K562 (cell line): ENCODE results near the gene CDRT4. TPM values are rescaled to one million over a fixed set of nuclear protein-coding genes. Genes with fewer than 3 reads are reported as not detected.

Experiments
- ATAC-seq: fragments of 200-7000 bp; cut with Tn5 transposase; 3 replicates; pipeline ENCODE4 v1.9.1; 2020; ENCODE audit warnings: moderate library complexity
- BruUV-seq: library from RNA; stranded (reverse); fragments of 400-500 nt; replicated peaks from 2 replicates; lab custom pipeline; 2021; lab: Mats Ljungman, UMichigan
- CTCF ChIA-PET: fragments of 300-600 bp; formaldehyde crosslinking; extraction: SDS; loops from one replicate; lab custom pipeline; 2021; ENCODE audit warnings: low intra/inter-chr PET ratio; lab: Yijun Ruan, JAX
- POLR2A ChIA-PET: fragments of 300-600, 350-650 bp; sonication (Branson Sonifier 250); formaldehyde crosslinking; extraction: SDS; loops from one replicate; lab custom pipeline; 2021; ENCODE audit warnings: antibody characterized with exemption, inconsistent platforms; lab: Yijun Ruan, JAX
- DNase-seq, 4 experiments: peaks; one replicate each; pipeline versions ENCODE4 v3.0.0 to v3.0.0-alpha.2; 2011 to 2018; ENCODE audit warnings: low spot score in 3 of 4, mixed read lengths in 3 of 4; ENCODE audit errors: extremely low read depth in 1 of 4
- FAIRE-seq: peaks from 2 replicates; lab custom pipeline; 2011; peaks lifted over from hg19 to GRCh38; lab: Jason Lieb, UNC
- H2AFZ ChIP-seq: 2 replicates; pipeline ENCODE4 v1.6.0; 2011; ENCODE audit warnings: low read depth, low read length, control low read depth, inconsistent platforms
- H3K27ac ChIP-seq: fragments of 200-600 bp; 3 replicates; pipeline ENCODE4 v1.8.0; 2011; ENCODE audit warnings: low read depth, mild to moderate bottlenecking, control low read depth, inconsistent platforms, low read length, moderate library complexity, mixed read lengths; ENCODE audit errors: extremely low read depth
- H3K27me3 ChIP-seq, 2 experiments: fragments of 300-600 bp in 1 of 2; 2 replicates in 1 of 2; 3 replicates in 1 of 2; pipeline versions ENCODE4 v1.6.0 to v1.8.0; 2011; ENCODE audit warnings: inconsistent platforms in 2 of 2, low read length in 2 of 2, mild to moderate bottlenecking in 1 of 2, mixed read lengths in 1 of 2, moderate library complexity in 1 of 2; ENCODE audit not compliant: control insufficient read depth in 2 of 2, insufficient read depth in 2 of 2
- H3K36me3 ChIP-seq: fragments of 300-600 bp; 3 replicates; pipeline ENCODE4 v1.8.0; 2011; ENCODE audit warnings: mild to moderate bottlenecking, low read length, inconsistent platforms; ENCODE audit not compliant: control insufficient read depth, insufficient read depth
- H3K4me1 ChIP-seq, 2 experiments: fragments of 200-600 bp in 1 of 2; replicated peaks in 1 of 2; 2 replicates in 1 of 2; 3 replicates in 1 of 2; pipeline versions ENCODE4 v1.5.1 to v1.8.0; 2011; ENCODE audit warnings: inconsistent platforms in 2 of 2, low read length in 2 of 2, mild to moderate bottlenecking in 1 of 2, mixed read lengths in 1 of 2, moderate library complexity in 1 of 2; ENCODE audit not compliant: control insufficient read depth in 2 of 2, insufficient read depth in 2 of 2
- H3K4me2 ChIP-seq: 2 replicates; pipeline ENCODE4 v1.6.1; 2011; ENCODE audit warnings: low read length, control low read depth, inconsistent platforms, mixed read lengths; ENCODE audit not compliant: insufficient read depth
- H3K4me3 ChIP-seq: fragments of 200-600 bp; sonication (generic), shearing (Covaris generic); 2 replicates; pipeline ENCODE4 v1.5.1; 2016; ENCODE audit warnings: control low read depth, inconsistent platforms
- H3K79me2 ChIP-seq: fragments of 200-600 bp; 3 replicates; pipeline ENCODE4 v1.8.0; 2011; ENCODE audit warnings: low read length, inconsistent platforms; ENCODE audit not compliant: control insufficient read depth, insufficient read depth
- H3K9ac ChIP-seq, 2 experiments: 2 replicates each; pipeline versions ENCODE4 v1.6.0 to v1.6.1; 2011; ENCODE audit warnings: low read depth in 2 of 2, low read length in 2 of 2, control low read depth in 1 of 2, inconsistent platforms in 1 of 2, mild to moderate bottlenecking in 1 of 2, mixed read lengths in 1 of 2; ENCODE audit not compliant: insufficient read depth in 1 of 2
- H3K9me1 ChIP-seq: one replicate; pipeline ENCODE4 v1.6.0; 2011; ENCODE audit warnings: inconsistent platforms, mild to moderate bottlenecking, low read length, moderate library complexity; ENCODE audit not compliant: control insufficient read depth, insufficient read depth
- H3K9me3 ChIP-seq: replicated peaks from 2 replicates; pipeline ENCODE4 v1.5.1; 2011; ENCODE audit warnings: low read depth, low read length, inconsistent platforms; ENCODE audit not compliant: control insufficient read depth, insufficient read depth
- H4K20me1 ChIP-seq: replicated peaks from 2 replicates; pipeline ENCODE4 v1.6.1; 2011; ENCODE audit warnings: low read length, inconsistent platforms, mixed read lengths; ENCODE audit not compliant: control insufficient read depth, insufficient read depth
- ATF3 ChIP-seq, 2 experiments: fragments of 450-650 bp in 1 of 2; sonication (generic) in 1 of 2; formaldehyde crosslinking in 1 of 2; IDR thresholded peaks in 1 of 2; conservative IDR thresholded peaks in 1 of 2; 2 replicates each; pipeline versions ENCODE4 v1.6.1 to v1.8.1; 2016 to 2023; ENCODE audit warnings: mild to moderate bottlenecking in 2 of 2, moderate library complexity in 2 of 2, inconsistent platforms in 1 of 2, missing genetic modification reagents in 1 of 2
- CHCHD3 ChIP-seq: fragments of 250-450 bp; sonication (Bioruptor Pico); IDR thresholded peaks from 2 replicates; pipeline ENCODE4 v2.1.2; 2022; ENCODE audit warnings: mild to moderate bottlenecking
- PBX2 ChIP-seq, 2 experiments: IDR thresholded peaks in 1 of 2; conservative IDR thresholded peaks in 1 of 2; 2 replicates each; pipeline ENCODE4 v1.6.1; 2016; ENCODE audit warnings: low read depth in 2 of 2, mild to moderate bottlenecking in 1 of 2, missing compliant biosample characterization in 1 of 2, missing genetic modification characterization in 1 of 2, moderate library complexity in 1 of 2
- RERE ChIP-seq: sonication (generic); formaldehyde crosslinking; IDR thresholded peaks from 2 replicates; pipeline ENCODE4 v1.8.0; 2023; ENCODE audit warnings: missing genetic modification reagents, mild to moderate bottlenecking, borderline replicate concordance
- TCF7 ChIP-seq: sonication (generic); IDR thresholded peaks from 2 replicates; pipeline ENCODE4 v1.6.1; 2016; ENCODE audit warnings: antibody characterized with exemption, borderline replicate concordance
- WGBS: fragments of 100-300 bp; shearing (Covaris generic); methylation state at CpG from one replicate; pipeline ENCODE4 v1.1.6; 2016; ENCODE audit warnings: low coverage, mixed read lengths; ENCODE audit not compliant: insufficient coverage; ENCODE audit errors: missing lambda C conversion rate; 5-methylcytosine and 5-hydroxymethylcytosine counted together
- in situ Hi-C: fragments of 300-500 bp; cut with MboI; formaldehyde crosslinking; loops from 4 replicates; pipeline ENCODE4 v1.15.0; 2018; ENCODE audit warnings: inconsistent platforms, mixed read lengths
- intact Hi-C: fragments of 100-400 bp; cut with micrococcal nuclease; formaldehyde crosslinking; loops from 2 replicates; pipeline ENCODE4 v1.14.2; 2022
- polyA plus RNA-seq, 8 experiments: library from polyadenylated mRNA; depleted of rRNA in 4 of 8; stranded (reverse) in 5 of 8; unstranded in 3 of 8; fragments of >200 nt; fragmentation: Nextera tagmentation in 2 of 8; fragmentation: Illumina TruSeq in 1 of 8; extraction: Ambion mirVana in 2 of 8; extraction: Trizol in 1 of 8; gene quantifications; 2 replicates each; pipeline versions ENCODE4 v1.2.1 to v1.2.3, GENCODE V29; 2011 to 2014; ENCODE audit warnings: inconsistent platforms in 1 of 8, missing spikeins in 1 of 8
- total RNA-seq, 7 experiments: library from RNA; depleted of rRNA in 6 of 7; stranded (reverse); fragments of >200 nt in 6 of 7; fragmentation: Illumina TruSeq in 2 of 7; extraction: Trizol in 2 of 7; gene quantifications; 2 replicates each; pipeline versions ENCODE4 v1.2.1 to v1.2.3, GENCODE V29; 2011 to 2021; ENCODE audit warnings: low replicate concordance in 1 of 7
- TF ChIP-seq, protein P1 (sequence below): fragments of 450-650 bp; IDR thresholded peaks from 2 replicates; pipeline ENCODE4 v1.6.1; 2016; ENCODE audit warnings: low read depth, mild to moderate bottlenecking, moderate library complexity

CDRT4 gene
- total and polyA plus RNA-seq, 9 of the 15 experiments (the other 6 are each of a cell fraction or from before 2014, with no cell fraction given), result 1.7 to 6.4 (median 3.5) TPM

GRCh38 chr17:15451680-15452079 lies 15.7 kb downstream of the CDRT4 start (continued):
- TF ChIP-seq ATF3 (IDR thresholded peaks at IDR 0.05), result peak; percentile 74; the same call in 1 of the 2 replicates
- no peak for TF ChIP-seq ATF3 (CRISPR knock-in tag; conservative IDR thresholded peaks at IDR 0.05)
- no peak for TF ChIP-seq CHCHD3
- no peak for TF ChIP-seq PBX2 (CRISPR knock-in tag; IDR thresholded peaks at IDR 0.05; ENCODE audit: low read depth)
- TF ChIP-seq PBX2 (tag; conservative IDR thresholded peaks at IDR 0.05; ENCODE audit: low read depth), result peak; percentile 85

- WGBS, result 90% methylated on average over 7 of the region's 7 CpGs
- intact Hi-C loops, result loop anchor here (10.0 kb wide), 1 partner anchor 46 kb away; no protein-coding TSS in a partner anchor
- no peaks in the 10 kb centered on the region for H3K36me3 ChIP-seq
- H3K4me1 ChIP-seq, result peaks cover 0 to 7% of the 10 kb centered on the region in 2 experiments; a peak in 3 of 5 replicates
- H3K27ac ChIP-seq, result no peak overlapping the region
- H3K9ac ChIP-seq, result peak overlapping the region in 1 of 2 experiments; percentile 20; a peak in 1 of 4 replicates
- TF ChIP-seq TCF7, result no peak
- no peak for TF ChIP-seq RERE (CRISPR knock-in tag)
- TF ChIP-seq, protein P1, sequence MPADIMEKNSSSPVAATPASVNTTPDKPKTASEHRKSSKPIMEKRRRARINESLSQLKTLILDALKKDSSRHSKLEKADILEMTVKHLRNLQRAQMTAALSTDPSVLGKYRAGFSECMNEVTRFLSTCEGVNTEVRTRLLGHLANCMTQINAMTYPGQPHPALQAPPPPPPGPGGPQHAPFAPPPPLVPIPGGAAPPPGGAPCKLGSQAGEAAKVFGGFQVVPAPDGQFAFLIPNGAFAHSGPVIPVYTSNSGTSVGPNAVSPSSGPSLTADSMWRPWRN, result no peak
- H3K9me3 ChIP-seq, result no peaks in the 10 kb centered on the region
- no TSS peak for BruUV-seq
- ChIA-PET CTCF (no interaction called here), POLR2A (no interaction called here)
- no peaks in the 10 kb centered on the region for H4K20me1 ChIP-seq
- H3K79me2 ChIP-seq, result no peaks in the 10 kb centered on the region
- in situ Hi-C loops, result no loop called here
- H2AFZ ChIP-seq, result no peak overlapping the region
- no peak overlapping the region for H3K4me3 ChIP-seq
- FAIRE-seq (no peak), ATAC-seq (no peak), DNase-seq (no peak)
- no peaks in the 10 kb centered on the region for H3K27me3 ChIP-seq
- no peak overlapping the region for H3K4me2 ChIP-seq
- H3K9me1 ChIP-seq, result no peaks in the 10 kb centered on the region
Observed at GRCh38 chr17:15448580-15448956, 18.9 kb downstream of the CDRT4 start.
